ENCODE results near the gene KCNIP1. TPM values are rescaled to one million over a fixed set of nuclear protein-coding genes. Genes with fewer than 3 reads are reported as not detected.

KCNIP1 gene
- total RNA-seq, 1 experiment from 2014 or later = not detected

DNA sequence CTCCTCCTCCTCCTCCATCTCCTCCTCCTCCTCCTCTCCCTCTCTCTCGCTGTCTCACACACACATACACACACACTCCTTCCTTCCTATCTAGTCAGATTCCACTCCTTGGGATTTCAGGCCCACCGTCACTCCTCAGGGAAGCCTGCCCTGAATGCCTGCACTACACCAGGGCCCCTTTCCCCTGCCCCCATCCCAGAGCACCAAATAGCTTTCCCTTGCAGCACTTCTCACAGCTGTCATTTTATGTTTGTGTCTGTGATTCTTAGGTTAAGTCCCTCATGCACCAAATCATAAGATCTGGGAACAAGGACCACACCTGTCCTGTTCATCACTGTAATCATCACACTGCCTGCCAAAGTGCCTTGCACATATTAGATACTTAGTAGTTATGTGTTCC, 193.2 kb downstream of the KCNIP1 start:
- in situ Hi-C loops (cut with HindIII; ENCODE audit: low pct_unique_long_range_greater_than_20kb, low sequenced_read_pairs) = no loop called here
- BruUV-seq (replicated peaks) = no TSS peak
- H3K9me3 ChIP-seq (ENCODE audit: control insufficient read depth, insufficient read depth, low read depth, low read length) = no peaks in the 10 kb centered on the region
- POLR2A ChIA-PET = no interaction called here
- no peak overlapping the region for H3K27ac ChIP-seq (ENCODE audit: low read length)
- CTCF ChIA-PET = no interaction called here
- H3K4me3 ChIP-seq (ENCODE audit: low read depth in 2 of 2, low read length in 2 of 2) = no peak overlapping the region
- DNase-seq (ENCODE audit: low read depth, low spot score) = no peak
- no peaks in the 10 kb centered on the region for H3K36me3 ChIP-seq (ENCODE audit: control insufficient read depth, insufficient read depth, low read length)
- intact Hi-C loops (cut with micrococcal nuclease; ENCODE audit: unreplicated experiment) = no loop called here
- H3K27me3 ChIP-seq (ENCODE audit: control insufficient read depth, insufficient read depth, low read length) = peaks cover 9% of the 10 kb centered on the region; the same call in 1 of the 2 replicates
- no peaks in the 10 kb centered on the region for H3K4me1 ChIP-seq (ENCODE audit: control insufficient read depth, insufficient read depth, low read length)
- ATAC-seq = no peak
- TF ChIP-seq, protein P1, sequence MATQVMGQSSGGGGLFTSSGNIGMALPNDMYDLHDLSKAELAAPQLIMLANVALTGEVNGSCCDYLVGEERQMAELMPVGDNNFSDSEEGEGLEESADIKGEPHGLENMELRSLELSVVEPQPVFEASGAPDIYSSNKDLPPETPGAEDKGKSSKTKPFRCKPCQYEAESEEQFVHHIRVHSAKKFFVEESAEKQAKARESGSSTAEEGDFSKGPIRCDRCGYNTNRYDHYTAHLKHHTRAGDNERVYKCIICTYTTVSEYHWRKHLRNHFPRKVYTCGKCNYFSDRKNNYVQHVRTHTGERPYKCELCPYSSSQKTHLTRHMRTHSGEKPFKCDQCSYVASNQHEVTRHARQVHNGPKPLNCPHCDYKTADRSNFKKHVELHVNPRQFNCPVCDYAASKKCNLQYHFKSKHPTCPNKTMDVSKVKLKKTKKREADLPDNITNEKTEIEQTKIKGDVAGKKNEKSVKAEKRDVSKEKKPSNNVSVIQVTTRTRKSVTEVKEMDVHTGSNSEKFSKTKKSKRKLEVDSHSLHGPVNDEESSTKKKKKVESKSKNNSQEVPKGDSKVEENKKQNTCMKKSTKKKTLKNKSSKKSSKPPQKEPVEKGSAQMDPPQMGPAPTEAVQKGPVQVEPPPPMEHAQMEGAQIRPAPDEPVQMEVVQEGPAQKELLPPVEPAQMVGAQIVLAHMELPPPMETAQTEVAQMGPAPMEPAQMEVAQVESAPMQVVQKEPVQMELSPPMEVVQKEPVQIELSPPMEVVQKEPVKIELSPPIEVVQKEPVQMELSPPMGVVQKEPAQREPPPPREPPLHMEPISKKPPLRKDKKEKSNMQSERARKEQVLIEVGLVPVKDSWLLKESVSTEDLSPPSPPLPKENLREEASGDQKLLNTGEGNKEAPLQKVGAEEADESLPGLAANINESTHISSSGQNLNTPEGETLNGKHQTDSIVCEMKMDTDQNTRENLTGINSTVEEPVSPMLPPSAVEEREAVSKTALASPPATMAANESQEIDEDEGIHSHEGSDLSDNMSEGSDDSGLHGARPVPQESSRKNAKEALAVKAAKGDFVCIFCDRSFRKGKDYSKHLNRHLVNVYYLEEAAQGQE (IDR thresholded peaks at IDR 0.05; ENCODE audit: insufficient read depth in 1 of 2, low read depth in 2 of 2, low read length in 1 of 2) = no peak
- no peak for TF ChIP-seq SIN3A (IDR thresholded peaks at IDR 0.05; ENCODE audit: borderline replicate concordance, insufficient read depth, low read depth, low read length)
- TF ChIP-seq TCF7L2 (IDR thresholded peaks at IDR 0.05; ENCODE audit: low read depth, low read length) = no peak
- no peak for TF ChIP-seq POLR2AphosphoS5 (IDR thresholded peaks at IDR 0.05; ENCODE audit: low read depth, low read length)
- TF ChIP-seq, protein P2, sequence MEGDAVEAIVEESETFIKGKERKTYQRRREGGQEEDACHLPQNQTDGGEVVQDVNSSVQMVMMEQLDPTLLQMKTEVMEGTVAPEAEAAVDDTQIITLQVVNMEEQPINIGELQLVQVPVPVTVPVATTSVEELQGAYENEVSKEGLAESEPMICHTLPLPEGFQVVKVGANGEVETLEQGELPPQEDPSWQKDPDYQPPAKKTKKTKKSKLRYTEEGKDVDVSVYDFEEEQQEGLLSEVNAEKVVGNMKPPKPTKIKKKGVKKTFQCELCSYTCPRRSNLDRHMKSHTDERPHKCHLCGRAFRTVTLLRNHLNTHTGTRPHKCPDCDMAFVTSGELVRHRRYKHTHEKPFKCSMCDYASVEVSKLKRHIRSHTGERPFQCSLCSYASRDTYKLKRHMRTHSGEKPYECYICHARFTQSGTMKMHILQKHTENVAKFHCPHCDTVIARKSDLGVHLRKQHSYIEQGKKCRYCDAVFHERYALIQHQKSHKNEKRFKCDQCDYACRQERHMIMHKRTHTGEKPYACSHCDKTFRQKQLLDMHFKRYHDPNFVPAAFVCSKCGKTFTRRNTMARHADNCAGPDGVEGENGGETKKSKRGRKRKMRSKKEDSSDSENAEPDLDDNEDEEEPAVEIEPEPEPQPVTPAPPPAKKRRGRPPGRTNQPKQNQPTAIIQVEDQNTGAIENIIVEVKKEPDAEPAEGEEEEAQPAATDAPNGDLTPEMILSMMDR (IDR thresholded peaks at IDR 0.05) = no peak

DNA sequence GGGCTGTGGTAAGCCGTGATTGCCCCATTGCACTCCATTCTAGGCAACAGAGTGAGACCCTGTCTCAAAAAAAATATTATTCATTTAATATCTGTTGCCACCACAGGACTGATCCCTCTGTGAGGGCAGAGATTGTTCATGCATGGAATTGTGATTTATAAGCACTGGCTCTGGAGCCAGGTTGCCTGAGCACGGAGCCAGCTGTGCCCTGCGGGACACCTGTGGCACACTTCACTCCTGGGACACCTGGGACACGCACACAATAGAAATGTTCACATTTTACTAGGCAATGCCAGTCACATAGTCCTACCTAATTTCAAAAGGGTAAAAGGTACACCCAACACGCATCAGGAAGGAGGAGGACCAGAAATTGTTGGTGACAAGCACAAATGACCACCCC, 196.7 kb downstream of the KCNIP1 start:
- no peak for DNase-seq (ENCODE audit: low read depth, low spot score)
- Histone ChIP-seq H3K36me3 (ENCODE audit: control insufficient read depth, insufficient read depth, low read length) (no peaks in the 10 kb centered on the region), H3K9me3 (ENCODE audit: control insufficient read depth, insufficient read depth, low read depth, low read length) (no peaks in the 10 kb centered on the region), H3K4me1 (ENCODE audit: control insufficient read depth, insufficient read depth, low read length) (no peaks in the 10 kb centered on the region), H3K27me3 (ENCODE audit: control insufficient read depth, insufficient read depth, low read length) (no peaks in the 10 kb centered on the region), H3K27ac (ENCODE audit: low read length) (no peak overlapping the region), H3K4me3 (ENCODE audit: low read depth in 2 of 2, low read length in 2 of 2) (no peak overlapping the region)
- BruUV-seq (replicated peaks) = no TSS peak
- no peak for ATAC-seq
- in situ Hi-C loops (cut with HindIII; ENCODE audit: low pct_unique_long_range_greater_than_20kb, low sequenced_read_pairs) = no loop called here
- TF ChIP-seq POLR2AphosphoS5 (IDR thresholded peaks at IDR 0.05; ENCODE audit: low read depth, low read length) = no peak
- CTCF ChIA-PET = no interaction called here
- intact Hi-C loops (cut with micrococcal nuclease; ENCODE audit: unreplicated experiment) = no loop called here
- POLR2A ChIA-PET = no interaction called here

DNA sequence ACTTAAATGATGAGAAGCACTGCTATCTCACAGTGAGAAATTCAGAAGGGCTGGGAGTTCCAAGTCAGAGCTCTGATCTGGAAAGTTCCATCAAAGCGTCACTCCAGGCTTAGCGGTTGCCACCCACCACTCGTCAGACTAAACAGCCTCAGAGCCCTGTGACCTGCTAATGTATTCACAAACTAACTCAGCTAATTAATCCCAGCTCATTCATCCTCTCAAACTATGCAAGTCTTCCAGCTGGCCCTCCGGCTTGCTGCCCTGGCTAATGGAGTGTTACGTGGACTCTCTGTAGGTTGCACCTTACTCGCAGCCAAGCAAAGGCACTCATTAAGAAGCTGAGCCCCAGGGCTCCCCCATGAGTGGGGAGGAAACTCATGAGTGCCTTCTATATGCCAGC, 197.5 kb downstream of the KCNIP1 start:
- no peak for ATAC-seq
- BruUV-seq (replicated peaks) = no TSS peak
- in situ Hi-C loops (cut with HindIII; ENCODE audit: low pct_unique_long_range_greater_than_20kb, low sequenced_read_pairs) = no loop called here

More for the DNA sequence above, 197.5 kb downstream of the KCNIP1 start:
- H3K9me3 ChIP-seq (ENCODE audit: control insufficient read depth, insufficient read depth, low read depth, low read length) = no peaks in the 10 kb centered on the region
- no peak overlapping the region for H3K4me3 ChIP-seq (ENCODE audit: low read depth in 2 of 2, low read length in 2 of 2)
- no peak for DNase-seq (ENCODE audit: low read depth, low spot score)
- H3K27ac ChIP-seq (ENCODE audit: low read length) = no peak overlapping the region
- TF ChIP-seq TCF7L2 (IDR thresholded peaks at IDR 0.05; ENCODE audit: low read depth, low read length) = no peak
- TF ChIP-seq SIN3A (IDR thresholded peaks at IDR 0.05; ENCODE audit: borderline replicate concordance, insufficient read depth, low read depth, low read length) = no peak
- TF ChIP-seq, protein P1 (IDR thresholded peaks at IDR 0.05; ENCODE audit: insufficient read depth in 1 of 2, low read depth in 2 of 2, low read length in 1 of 2) = no peak
- no peak for TF ChIP-seq POLR2AphosphoS5 (IDR thresholded peaks at IDR 0.05; ENCODE audit: low read depth, low read length)
- CTCF ChIA-PET = no interaction called here
- H3K4me1 ChIP-seq (ENCODE audit: control insufficient read depth, insufficient read depth, low read length) = no peaks in the 10 kb centered on the region
- H3K36me3 ChIP-seq (ENCODE audit: control insufficient read depth, insufficient read depth, low read length) = no peaks in the 10 kb centered on the region
- POLR2A ChIA-PET = no interaction called here
- intact Hi-C loops (cut with micrococcal nuclease; ENCODE audit: unreplicated experiment) = no loop called here
- no peaks in the 10 kb centered on the region for H3K27me3 ChIP-seq (ENCODE audit: control insufficient read depth, insufficient read depth, low read length)

Measured in Panc1 (cell line).